M059J (cell line): ENCODE results near the gene ENAM. TPM values are rescaled to one million over a fixed set of nuclear protein-coding genes. Genes with fewer than 3 reads are reported as not detected.
A peak's percentile ranks its signal among the peaks of the same experiment; 100 is the strongest.
"Not testable (repeated sequence)": the region's sequence is repeated elsewhere in the genome, so short reads cannot be mapped to it uniquely, and the experiment has no call there.

ENCODE experiments used
- DNase-seq: peaks from one replicate; pipeline ENCODE4 v3.0.0-alpha.2; 2012; ENCODE audit warnings: low read depth
- total RNA-seq: library from RNA; depleted of rRNA; stranded (reverse); fragments of >200 nt; shearing (Covaris generic); gene quantifications from 2 replicates; pipeline ENCODE4 v1.2.3, GENCODE V29; 2014

ENAM gene
- total RNA-seq, 1 experiment from 2014 or later = not detected

DNA sequence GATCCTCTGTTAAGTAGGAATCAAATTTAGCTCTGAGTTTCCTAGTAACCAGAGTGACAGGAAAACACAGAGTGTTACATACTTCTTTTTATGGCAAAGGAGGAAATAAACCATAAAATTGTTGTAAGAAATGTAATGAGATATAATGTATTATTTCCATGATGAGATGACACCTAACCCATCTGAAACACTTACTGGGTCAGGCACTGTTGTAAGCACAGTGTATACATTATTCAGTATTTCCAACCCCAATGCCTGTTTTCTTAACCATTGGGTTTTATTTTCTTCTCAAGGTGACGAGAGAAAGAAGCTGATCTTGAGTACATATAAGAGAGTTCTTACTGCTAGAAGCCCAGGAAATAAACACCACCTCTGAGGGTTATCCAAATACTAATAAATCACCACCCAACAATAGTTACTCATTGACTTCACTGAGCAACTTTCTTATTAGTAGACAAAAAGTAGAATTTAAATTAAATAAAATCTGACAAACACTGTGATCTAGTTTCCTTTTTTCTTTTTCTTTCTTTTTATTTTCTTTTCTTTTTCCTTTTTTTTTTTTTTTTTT lies 4.2 kb upstream of the ENAM start:
- DNase-seq = no peak

DNA sequence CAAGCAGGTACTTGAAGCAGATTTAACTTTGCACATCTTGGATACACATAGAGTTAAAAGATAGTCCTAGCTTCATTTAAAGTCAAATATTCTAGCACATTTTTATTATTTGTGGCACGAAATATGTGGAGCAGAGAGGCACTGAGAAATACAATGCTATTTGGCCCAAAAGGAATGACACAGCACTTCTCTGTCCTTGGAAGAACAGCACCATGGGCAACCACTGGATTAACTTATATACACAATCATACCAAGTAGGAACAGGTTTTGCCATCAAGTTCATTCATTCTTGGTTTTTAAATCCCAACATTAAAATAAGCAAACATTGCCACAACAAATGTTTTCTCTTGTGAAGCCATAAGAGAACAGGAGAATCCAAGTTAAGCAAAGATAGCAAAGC lies 924 bp upstream of the ENAM start:
- DNase-seq = no peak

DNA sequence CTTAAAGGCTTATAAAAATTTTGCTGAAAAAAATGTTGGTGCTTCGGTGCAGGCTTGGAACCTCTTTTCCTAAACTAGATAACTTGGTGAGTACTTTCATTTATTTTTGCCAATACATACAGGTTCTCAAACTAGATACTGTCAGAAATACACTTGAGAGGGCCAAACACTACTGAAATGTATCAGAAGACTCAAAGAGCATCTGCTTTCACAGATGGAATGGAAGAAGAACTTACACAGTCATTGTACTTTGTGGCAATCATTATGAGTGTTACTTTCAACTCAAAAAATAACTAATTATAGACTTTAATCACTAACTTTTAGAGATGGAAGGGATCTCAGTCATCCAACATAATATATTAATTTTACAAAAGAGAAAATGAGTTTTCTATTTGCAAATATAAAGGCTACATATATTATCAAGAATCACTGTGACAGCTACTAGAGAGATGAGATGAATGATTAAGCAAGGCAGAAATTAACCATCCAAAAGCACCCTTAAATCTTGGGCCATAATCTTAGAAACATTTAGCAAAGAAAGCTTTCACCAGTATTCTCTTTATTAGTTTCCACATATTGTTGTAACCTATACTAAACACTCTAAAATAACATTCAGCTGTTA lies 1.0 kb downstream of the ENAM start:
- no peak for DNase-seq

DNA sequence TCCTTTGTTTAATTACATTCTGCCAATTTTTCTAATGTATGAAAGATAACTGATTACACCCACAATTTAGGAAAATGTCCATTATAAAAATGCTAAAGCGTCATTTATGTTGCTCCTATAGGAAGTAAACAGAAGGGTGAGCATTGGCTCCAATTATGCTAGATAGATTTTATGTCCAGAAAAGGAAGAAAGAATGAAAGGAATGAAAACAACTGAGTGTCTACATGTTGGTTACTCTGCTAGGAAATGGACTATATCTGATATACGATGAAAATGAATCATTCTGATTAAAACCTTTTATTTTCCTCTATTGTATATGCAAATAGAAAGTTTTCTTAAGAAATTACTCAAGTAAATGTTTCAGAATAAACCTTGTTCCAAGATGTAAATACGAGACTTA lies 1.6 kb downstream of the ENAM start:
- DNase-seq = no peak

DNA sequence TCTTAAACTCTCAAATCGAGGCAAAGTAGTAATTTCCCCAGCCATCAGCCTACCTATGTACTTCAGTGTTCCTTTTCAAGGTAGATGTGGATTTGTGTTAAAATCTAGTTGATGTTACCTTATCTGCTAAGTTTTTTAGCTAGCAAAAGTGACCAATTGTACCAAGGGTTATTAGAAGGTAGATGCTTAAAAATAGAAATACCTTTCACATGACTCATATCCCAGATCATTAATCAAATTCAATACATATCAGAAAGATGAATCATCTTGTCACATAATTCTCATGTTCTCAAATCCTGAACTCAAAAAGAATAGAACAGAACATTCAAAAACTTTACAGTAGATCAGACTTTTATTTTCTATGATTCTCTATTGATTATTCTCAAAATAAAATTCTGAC lies 3.5 kb downstream of the ENAM start:
- peak; percentile 70 for DNase-seq

DNA sequence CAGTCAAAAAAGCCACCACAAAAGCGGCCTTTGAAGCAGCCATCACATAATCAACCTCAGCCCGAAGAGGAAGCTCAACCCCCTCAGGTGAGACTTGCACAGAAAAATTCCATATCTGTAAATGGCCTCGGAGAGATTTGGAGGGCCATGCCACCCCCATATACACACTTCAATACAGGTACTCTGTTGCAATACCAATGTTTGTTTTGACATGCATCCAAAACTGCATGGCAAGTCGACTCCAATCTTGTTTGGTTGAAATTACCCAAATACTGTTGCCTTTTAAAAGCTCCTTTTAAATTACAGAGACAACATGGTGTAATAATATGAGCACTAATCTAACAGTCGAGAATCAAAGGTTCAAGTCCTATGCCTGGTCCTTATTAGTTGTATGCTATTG lies 5.9 kb downstream of the ENAM start:
- no peak for DNase-seq

DNA sequence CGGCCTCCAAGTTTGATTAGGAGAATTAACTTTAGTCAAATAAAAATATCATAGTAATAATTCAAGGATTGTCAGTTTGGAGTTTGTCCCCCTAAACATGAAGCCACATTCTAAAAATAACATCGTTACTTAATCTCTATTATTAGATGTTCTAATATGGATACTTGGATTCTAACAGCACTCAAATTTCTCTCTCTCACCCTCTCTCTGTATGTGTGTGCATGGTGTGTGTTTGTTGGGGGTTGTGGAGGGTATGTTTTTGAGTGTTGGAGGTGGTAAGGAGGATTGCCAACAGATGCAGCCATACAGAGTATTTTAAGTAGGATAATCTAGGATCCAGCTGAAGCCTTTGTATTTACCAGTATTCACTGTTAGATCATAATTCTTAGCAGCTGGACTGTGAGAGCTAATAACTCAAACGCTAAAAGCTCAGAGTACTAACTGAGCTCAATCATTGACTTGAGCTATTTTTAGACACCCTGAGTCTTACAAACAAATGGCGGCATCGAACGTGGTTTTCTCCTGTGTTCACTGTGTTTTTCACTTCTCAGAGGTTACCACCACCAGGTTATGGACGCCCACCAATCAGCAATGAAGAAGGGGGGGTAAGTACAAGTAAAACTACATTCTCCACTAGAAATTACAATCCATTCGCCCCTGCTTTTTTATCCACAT lies 8.8 kb downstream of the ENAM start:
- no peak for DNase-seq

DNA sequence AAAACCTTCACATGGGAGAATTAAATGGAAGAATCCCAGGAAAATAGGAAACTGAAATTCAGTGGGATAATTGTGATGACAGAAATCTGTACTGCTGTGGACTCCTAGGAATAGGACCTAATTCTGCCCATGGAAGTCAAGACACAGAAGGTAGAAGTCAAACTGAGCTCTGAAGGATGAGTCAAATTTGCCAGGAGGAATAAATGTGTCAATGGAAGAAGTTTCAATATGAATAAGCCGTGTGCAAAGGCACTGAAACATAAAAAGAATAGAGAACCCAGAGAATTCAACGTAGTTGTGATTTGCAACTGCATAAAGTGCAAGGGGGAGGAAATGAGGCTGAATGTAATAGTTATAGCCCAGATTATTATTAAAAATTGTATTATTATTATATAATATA lies 11.6 kb downstream of the ENAM start:
- DNase-seq = no peak

DNA sequence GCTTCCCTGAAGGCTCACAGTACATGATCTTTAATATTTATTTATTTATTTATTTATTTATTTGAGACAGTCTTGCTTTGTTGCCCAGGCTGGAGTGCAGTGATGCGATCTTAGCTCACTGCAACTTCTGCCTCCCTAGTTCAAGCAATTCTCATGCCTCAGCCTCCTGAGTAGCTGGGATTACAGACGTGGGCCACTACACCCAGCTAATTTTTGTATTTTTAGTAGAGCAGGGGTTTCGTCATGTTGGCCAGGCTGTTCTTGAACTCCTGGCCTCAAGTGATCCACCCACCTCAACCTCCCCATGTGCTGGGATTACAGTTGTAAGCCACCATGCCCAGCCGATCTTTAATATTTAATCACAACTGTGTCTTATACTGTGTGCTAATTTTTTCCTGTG lies 22.2 kb downstream of the ENAM start:
- not testable (repeated sequence) for DNase-seq

DNA sequence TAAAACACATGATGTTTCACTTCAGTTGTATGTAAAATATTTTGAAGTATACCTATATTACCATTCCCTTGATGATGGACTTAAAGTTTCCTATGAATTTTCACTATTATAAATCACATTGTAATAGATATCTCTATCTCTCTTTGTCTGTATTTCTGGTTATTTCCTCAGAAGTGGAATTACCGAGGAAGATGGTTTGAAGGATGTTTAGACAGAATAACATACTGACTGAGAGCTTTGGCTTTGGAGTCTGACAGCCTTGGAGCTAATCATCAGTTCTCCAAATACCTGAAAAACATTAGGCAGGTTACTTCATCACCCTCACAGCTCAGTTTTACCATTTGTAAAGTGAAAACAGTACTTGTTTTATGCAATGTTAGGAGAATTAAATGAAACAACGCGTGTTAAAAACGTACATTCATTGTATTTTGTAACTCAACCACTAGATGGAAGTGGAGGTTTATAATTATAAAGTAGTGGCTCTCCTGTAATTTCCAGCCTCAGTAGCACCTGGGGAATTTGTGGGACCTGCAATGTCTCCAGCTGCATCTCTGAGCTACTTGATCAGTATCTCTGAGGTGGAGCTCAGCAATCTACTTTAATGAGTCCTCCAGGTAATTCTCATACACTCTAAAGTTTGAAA lies 23.4 kb downstream of the ENAM start:
- DNase-seq = peak; percentile 38

DNA sequence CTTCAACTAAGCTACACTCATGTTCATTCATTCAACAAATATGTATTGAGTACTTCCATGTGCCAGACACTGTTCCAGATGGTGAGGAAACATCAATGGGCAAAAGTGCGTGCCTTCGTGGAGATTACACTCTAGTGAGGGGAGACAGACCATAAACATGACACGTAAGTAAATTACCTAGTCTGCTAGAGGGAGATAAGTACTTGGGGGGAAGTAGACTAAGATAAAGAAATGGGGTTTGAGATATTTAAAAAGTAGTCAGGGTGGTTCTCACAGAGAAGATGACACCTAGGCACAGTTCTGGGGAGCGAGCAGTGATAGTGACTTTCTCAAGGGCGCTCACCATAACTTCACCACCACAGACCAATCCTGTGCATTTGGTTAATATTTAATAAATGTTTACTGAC lies 26.1 kb downstream of the ENAM start:
- no peak for DNase-seq

DNA sequence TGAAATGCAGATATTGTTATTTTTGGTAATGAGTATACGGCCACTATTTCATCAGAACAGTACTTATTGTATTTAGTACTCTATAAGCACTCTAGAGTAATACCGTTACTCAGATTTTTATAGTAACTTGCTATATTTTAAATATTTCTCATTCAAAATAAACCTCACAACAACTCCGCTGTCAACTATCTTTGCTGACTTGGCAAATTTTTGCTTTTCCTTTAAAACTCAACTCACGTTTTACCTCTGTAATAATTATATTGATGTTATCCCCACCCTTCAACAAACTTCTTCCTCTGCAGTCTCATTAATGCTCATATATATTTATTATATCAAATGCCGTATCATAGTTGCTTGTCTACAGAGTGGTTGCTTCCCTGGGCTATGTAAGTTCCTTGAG lies 28.8 kb downstream of the ENAM start:
- no peak for DNase-seq

DNA sequence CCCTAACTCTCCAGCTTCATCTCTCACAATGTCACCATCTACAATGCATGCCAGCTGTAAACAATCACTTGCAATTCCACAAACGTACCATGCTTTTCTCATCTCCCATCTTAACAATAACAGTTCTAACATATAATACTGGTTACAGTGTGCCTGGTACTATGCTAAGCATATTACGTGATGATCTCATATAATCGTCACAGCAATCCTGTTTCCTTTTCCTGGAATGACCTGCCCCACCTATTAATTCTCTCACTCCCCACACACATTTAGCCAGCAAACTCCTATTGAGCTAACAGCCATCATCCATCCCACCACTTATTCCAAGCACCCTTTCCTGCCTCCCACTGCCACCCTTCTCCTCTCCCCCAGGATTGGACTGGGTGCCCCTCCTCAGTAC lies 29.9 kb downstream of the ENAM start:
- DNase-seq = no peak

DNA sequence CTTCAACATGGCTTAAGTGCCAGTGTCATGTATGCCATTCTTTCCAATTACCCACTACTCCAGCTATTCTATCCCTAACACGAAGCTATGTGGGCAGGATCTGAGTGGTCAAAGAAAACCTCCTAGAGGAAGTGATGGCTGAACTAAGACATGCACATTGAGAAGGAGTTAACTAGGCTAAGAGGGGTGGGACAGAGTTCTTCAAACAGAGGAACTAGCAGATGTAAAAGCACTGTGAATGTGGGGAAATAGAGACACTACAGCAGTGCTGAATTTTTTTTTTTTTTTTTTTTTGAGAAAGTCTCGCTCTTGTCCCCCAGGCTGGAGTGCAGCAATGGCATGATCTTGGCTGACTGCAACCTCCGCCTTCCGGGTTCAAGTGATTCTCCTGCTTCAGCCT lies 31.6 kb downstream of the ENAM start:
- no peak for DNase-seq

DNA sequence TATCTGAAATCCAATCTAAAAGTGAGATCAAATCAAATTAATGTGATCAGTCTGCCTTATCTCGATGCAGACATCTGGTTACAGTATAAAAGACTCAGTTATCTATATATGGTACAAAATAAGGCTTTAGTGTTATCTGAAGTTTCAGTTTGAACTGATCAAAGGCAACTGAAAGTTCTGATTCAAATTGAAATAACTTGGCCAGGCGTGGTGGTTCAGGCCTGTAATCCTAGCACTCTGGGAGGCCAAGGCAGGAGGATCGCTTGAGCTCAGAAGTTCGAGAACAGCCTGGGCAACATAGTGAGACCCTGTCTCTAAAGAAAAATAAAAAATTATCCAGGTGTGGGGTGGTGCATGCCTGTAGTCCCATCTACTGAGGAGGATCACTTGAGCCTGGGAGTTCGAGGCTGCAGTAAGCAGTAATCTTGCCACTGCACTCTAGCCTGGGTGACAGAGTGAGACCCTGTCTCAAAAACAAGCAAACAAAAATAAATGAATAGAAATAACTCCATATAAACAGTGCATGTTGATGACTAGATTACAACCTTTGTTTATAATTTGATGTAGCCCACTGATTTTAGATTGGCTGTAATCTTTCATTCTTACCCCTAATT lies 32.9 kb downstream of the ENAM start:
- DNase-seq = not testable (repeated sequence)

DNA sequence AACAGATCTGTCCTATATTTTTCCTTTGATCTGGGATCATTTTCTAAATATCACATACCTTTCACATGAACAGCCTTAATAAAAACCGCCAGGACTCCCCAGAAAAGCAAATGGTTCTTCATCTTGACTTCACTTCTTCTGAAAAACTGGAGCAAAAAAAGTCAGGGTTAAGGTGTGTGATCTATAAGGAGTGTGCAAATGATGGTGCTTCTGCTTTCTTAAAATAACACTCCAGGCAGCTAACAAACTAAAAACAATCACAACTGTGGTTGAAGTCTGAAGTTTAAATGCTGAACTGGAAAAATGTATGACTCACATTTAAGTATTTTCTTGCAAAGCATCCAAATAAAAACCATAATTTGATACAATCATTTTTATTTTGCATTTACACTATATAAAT lies 37.8 kb downstream of the ENAM start, which contains the start of gene JCHAIN:
Gene JCHAIN (minus strand): TSS at position 140 of the 400 bp plus-strand sequence. CDS start 18 bp downstream, at position 122.
- DNase-seq = peak; percentile 20

DNA sequence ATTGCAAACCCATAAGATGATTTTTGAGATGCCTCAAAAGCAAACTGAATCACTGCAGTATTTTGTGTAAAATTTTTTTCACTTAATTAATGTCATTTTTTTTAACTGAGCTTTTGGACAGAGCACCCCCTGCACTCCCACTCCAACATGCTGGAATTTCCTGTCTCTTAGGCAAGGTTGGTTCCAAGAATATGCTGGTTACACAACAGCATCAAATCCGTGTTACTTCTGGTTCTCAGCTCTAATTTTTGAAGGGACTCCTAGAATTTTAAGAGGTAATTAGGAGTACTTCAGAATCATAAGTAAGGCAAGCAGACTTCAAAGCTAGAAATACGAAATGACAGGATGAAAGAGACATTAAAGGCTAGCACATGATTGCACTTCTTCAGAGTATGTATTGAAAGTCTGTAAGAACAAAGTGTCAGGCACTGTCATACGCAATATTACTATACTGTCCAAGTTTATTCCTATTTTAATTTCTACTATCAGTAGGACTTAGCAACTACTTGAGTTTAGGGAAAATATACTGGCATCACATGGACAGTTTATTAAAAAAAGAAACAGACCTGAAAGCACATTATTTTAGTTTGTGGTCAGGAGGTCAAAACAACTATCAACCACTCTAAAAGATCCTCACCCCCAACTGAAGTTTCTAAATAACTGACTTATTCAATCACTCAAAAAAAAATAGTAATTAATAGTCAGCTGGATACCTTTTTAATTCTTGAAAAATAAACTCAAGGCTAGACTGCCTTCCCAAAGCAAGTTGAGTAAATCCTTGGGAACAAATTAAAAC lies 39.4 kb downstream of the ENAM start:
- DNase-seq = peak; percentile 10

DNA sequence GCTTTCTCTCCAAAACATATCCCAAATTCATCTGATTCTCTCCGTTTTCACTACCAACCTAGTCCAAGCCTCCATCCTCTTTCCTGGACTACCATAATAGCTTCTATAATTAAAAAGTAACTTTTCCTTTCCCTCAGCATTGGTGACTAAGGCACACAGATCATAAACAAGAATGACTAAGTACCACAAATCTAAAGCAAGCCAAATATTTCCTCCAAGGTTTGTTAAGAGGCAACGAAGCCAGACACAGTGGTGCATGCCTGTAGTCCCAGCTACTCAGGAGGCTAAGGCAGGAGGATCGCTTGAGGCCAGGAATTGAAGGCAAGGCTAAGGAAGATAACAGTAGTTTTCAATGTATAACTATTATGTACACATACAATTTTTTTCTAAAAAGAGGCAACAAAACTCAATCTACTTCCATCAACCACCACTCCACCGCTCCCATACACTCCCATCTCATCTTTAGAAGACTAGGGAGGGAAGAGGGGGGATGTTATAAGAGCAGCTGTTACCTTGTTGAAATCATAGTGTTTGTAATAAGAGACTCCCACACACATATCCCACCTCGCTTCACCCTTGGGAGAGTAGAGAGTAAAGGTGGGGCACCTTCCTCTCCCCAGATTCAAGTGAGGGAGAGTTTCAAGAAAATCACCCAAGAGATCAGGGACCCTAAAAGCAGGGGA lies 41.9 kb downstream of the ENAM start:
- DNase-seq = peak; percentile 71

DNA sequence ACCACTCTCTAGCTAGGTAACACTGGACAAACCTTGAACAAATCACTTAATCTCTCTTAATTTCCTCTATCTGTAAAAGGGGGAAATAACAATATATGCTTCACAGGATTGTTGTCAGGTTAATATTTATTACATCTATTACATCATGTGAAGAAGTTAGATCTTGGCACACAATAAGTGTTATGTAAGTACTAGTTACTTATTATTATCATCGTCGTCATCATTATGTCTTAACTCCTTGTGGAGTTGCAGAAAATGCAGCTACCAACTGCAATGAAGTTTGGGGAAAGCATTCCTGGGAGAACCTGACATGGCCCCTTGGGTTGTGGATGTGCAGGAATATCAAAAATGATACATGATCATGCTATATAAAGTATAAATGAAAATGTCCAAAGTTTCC lies 42.5 kb downstream of the ENAM start:
- DNase-seq = no peak

DNA sequence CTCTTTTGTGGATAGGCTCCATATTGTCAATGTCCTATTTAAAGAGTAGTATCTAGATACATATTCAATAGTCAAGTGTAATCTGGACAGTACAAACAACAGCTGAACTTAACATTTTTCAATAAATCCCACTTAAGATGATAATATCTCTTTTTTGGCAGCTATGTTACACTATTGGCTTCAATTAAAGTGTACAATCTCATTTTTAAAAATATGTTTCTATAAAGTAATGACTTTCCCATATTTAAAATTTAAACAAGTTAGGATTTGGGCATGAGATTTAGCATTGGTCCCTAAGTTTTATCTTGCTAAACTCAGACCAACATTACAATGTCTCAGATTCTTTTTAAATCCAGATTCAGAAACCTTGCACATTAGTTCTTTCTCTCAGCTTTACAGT lies 45.6 kb downstream of the ENAM start:
- DNase-seq = no peak

DNA sequence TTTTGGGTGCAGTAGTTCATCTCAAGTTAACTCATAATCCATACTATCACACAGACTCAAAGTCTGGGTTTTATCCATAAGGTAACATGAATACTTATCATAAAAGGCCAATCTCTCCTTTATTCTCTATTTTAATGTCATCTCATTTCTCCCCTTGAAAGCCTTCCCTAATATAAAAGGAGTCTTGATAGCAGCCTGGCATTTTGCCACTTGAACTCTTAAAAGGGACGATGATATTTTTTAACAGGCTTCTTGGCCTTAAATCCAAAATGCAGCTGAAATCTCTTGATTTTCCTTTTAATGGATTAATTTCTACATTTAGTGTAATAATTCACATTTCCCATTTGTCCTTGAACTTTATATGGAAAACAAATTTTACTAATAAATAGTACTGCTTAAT lies 46.2 kb downstream of the ENAM start:
- DNase-seq = no peak
